Peyer's patch (tissue), 4 donors: ENCODE results near the gene PSPC1. TPM values are rescaled to one million over a fixed set of nuclear protein-coding genes. Genes with fewer than 3 reads are reported as not detected.

ENCODE experiments used
- DNase-seq, 3 donors: peaks; one replicate each; pipeline ENCODE4 v3.0.0-alpha.2; 2017 to 2019
- H3K27ac ChIP-seq, 4 donors: fragments of 200-600 bp; sonication (generic); one replicate each; pipeline ENCODE4 v1.5.1; 2016 to 2019
- H3K27me3 ChIP-seq, 2 donors: fragments of 200-600 bp; sonication (generic); one replicate each; pipeline ENCODE4 v1.5.1; 2019
- H3K36me3 ChIP-seq, 3 donors: fragments of 200-600 bp; sonication (generic); one replicate each; pipeline ENCODE4 v1.5.1; 2016 to 2019
- H3K4me1 ChIP-seq, 4 donors: fragments of 200-600 bp; sonication (generic); one replicate each; pipeline ENCODE4 v1.5.1; 2016 to 2019
- H3K4me3 ChIP-seq, 4 donors: fragments of 200-600 bp; sonication (generic); 1 replicate in 3 of 4; 2 replicates in 1 of 4; pipeline ENCODE4 v1.5.1; 2016 to 2019; ENCODE audit warnings: mild to moderate bottlenecking in 1 of 4
- H3K9me3 ChIP-seq, 4 donors: fragments of 200-600 bp; sonication (generic); one replicate each; pipeline ENCODE4 v1.5.1; 2016 to 2019; ENCODE audit warnings: mild to moderate bottlenecking in 1 of 4
- POLR2A ChIP-seq, 2 donors: fragments of 450-650 bp; IDR thresholded peaks; one replicate each; pipeline ENCODE4 v1.5.1; 2017; ENCODE audit warnings: antibody characterized with exemption in 2 of 2, mild to moderate bottlenecking in 2 of 2, moderate library complexity in 2 of 2
- total RNA-seq, 4 donors: library from RNA; depleted of rRNA; stranded (reverse); fragments of >200 nt; gene quantifications; one replicate each; pipeline ENCODE4 v1.1.0, GENCODE V29; 2016
- TF ChIP-seq, protein P1 (sequence below), 6 experiments: fragments of 450-650 bp in 4 of 6; fragments of 200-600 bp in 2 of 6; sonication (generic) in 1 of 6; IDR thresholded peaks; one replicate each; pipeline ENCODE4 v1.5.1; 2017 to 2019; ENCODE audit warnings: antibody characterized with exemption in 6 of 6, mild to moderate bottlenecking in 3 of 6, moderate library complexity in 1 of 6

The PSPC1 gene
- total RNA-seq, 4 donors from 2014 or later = 39.6 to 337 (median 67.3) TPM

DNA sequence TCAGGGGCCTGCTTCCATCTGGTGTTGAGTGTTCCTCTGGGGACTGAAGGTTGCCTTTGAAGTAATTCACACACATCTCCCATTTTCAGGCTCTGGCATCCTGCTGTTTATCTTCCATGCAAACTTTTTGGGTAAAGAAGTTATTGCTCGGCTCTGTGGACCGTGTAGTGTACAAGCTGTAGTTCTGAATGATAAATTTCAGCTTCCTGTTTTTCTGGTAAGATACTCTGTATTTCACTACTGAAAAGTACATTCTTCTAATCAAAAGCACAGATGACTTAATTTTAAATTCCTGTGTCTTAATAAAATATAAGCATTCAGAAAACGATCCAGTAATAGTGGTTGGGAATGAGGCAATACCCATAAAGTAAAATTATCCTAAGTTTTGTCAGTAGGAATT, 112.6 kb downstream of the PSPC1 start:
- Histone ChIP-seq H3K4me3 (no peak overlapping the region), H3K27me3 (no peaks in the 10 kb centered on the region), H3K9me3 (no peaks in the 10 kb centered on the region), H3K4me1 (no peaks in the 10 kb centered on the region), H3K27ac (no peak overlapping the region), H3K36me3 (peaks cover 0 to 94% (median 0%) of the 10 kb centered on the region in 3 donors)
- no peak for TF ChIP-seq POLR2A (IDR thresholded peaks at IDR 0.05)
- TF ChIP-seq, protein P1, sequence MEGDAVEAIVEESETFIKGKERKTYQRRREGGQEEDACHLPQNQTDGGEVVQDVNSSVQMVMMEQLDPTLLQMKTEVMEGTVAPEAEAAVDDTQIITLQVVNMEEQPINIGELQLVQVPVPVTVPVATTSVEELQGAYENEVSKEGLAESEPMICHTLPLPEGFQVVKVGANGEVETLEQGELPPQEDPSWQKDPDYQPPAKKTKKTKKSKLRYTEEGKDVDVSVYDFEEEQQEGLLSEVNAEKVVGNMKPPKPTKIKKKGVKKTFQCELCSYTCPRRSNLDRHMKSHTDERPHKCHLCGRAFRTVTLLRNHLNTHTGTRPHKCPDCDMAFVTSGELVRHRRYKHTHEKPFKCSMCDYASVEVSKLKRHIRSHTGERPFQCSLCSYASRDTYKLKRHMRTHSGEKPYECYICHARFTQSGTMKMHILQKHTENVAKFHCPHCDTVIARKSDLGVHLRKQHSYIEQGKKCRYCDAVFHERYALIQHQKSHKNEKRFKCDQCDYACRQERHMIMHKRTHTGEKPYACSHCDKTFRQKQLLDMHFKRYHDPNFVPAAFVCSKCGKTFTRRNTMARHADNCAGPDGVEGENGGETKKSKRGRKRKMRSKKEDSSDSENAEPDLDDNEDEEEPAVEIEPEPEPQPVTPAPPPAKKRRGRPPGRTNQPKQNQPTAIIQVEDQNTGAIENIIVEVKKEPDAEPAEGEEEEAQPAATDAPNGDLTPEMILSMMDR (IDR thresholded peaks at IDR 0.05) = no peak
- no peak for DNase-seq

DNA sequence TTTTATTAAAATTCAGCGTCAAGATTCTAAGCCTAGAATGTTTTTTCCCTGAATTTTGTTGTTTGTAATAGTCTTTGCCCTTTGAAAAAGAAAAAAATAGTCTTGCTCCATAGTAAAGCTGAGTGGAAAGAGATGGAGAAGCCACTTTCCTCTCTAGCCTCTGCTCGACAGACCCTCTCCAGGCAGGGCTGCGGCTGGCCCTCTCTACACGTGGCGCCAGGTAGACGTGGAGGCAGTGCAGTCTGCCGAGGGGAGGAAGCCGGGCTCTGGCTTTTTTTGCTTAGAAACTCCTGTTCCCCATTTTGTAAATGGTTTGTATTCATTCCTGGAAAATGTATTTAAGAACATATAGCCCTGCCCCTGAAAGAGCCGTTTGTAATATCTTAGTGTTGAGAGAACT, 114.0 kb downstream of the PSPC1 start:
- Histone ChIP-seq H3K36me3 (peaks cover 0 to 94% (median 0%) of the 10 kb centered on the region in 3 donors), H3K4me3 (no peak overlapping the region), H3K27me3 (no peaks in the 10 kb centered on the region), H3K9me3 (no peaks in the 10 kb centered on the region), H3K27ac (no peak overlapping the region), H3K4me1 (no peaks in the 10 kb centered on the region)
- no peak for DNase-seq
- no peak for TF ChIP-seq POLR2A (IDR thresholded peaks at IDR 0.05)
- TF ChIP-seq, protein P1 (IDR thresholded peaks at IDR 0.05) = no peak

DNA sequence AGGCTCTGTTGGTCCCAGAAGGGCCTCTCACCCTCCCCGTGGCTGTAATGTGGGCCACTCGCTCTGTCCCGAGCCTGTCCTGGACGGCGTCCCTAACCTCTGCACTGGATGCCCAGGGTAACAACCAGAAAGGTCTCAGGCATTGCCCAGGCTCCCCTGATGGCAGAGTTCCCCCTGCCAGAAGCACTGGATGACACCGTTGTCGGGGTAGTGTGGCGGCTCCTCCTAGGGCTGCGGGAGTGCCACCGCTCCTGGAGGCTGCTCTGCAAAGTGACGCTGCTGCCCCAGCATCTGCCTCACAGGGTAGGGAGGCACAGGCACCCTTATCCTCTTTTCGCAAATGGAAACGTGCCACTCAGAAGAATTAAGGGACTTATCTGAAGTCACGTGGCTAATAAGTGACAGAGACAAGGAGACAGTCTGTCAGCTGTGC, 117.3 kb downstream of the PSPC1 start:
- peaks cover 0 to 99% (median 6%) of the 10 kb centered on the region in 3 donors for H3K36me3 ChIP-seq
- DNase-seq = no peak
- TF ChIP-seq, protein P1 (IDR thresholded peaks at IDR 0.05) = no peak
- TF ChIP-seq POLR2A (IDR thresholded peaks at IDR 0.05) = no peak
- H3K27ac ChIP-seq = no peak overlapping the region
- no peak overlapping the region for H3K4me3 ChIP-seq
- no peaks in the 10 kb centered on the region for H3K9me3 ChIP-seq
- H3K27me3 ChIP-seq = no peaks in the 10 kb centered on the region
- H3K4me1 ChIP-seq = no peaks in the 10 kb centered on the region

DNA sequence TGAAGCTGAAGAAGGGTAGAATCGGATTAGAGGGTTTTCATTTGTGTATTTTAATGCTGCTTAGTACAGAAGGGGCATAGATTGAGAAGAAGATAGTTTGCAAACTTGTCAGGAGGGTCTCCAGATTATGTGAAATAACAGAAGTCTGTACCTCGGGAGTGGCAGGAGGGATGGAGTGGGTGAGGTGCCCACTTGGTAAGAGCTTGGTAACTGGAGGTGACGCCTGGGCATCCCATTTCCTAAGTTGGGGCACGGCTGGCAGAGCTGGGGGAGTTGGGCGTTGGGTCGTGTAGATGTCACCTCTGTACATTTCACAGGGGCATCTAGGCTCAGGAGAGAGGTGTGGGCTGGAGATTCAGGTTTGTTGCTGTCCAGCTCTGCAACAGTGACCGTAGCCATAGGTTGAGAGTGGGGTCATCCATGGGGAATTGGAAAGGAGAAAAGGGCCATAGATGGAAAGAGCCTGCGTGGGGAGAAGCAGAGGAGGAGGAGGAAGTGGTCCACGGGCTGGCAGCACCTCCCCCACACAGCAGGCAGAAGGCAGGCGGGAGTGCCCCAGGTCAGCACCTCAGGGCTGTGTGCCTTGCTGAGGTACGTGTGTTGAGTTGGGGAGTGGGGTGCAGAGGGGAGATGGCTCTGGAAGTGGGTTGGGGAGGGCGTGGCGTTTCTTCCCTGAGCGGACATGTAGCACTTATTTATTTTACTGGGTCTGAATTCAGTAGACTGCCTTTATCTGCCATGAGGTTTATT, 118.1 kb downstream of the PSPC1 start:
- DNase-seq = no peak
- H3K9me3 ChIP-seq = no peaks in the 10 kb centered on the region
- no peak overlapping the region for H3K4me3 ChIP-seq
- TF ChIP-seq, protein P1 (IDR thresholded peaks at IDR 0.05) = no peak
- TF ChIP-seq POLR2A (IDR thresholded peaks at IDR 0.05) = no peak
- peaks cover 0 to 99% (median 6%) of the 10 kb centered on the region in 3 donors for H3K36me3 ChIP-seq
- H3K27me3 ChIP-seq = no peaks in the 10 kb centered on the region
- H3K27ac ChIP-seq = no peak overlapping the region
- H3K4me1 ChIP-seq = no peaks in the 10 kb centered on the region

DNA sequence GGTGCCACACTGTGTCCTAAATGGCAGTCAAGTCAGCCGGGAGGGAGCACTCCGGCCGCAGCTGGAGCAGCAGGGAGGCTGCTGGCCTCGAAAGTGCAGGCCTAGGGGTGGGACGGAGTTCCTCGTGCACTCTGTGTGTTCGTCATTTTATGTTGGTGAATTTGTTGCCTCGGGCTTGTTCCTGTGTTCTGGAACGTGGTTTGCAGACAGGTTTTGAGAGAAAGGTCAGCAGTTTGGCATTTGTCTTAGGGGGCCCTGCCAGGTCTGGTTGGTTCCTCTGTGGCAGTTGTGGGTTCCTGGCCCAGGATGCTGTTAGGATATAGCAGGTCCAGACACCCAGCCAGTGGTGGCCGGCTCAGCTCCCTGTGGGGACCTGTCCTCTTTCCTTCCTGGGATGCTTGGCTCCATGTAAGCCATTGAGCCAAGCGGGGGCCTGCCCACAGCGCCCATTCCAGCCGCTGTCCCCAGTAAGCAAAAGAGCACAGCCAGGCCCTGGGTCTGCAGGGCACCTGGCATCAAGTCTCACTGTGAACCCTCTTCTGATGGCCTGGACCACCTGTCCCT, 119.2 kb downstream of the PSPC1 start:
- H3K27ac ChIP-seq = no peak overlapping the region
- no peaks in the 10 kb centered on the region for H3K4me1 ChIP-seq
- H3K9me3 ChIP-seq = no peaks in the 10 kb centered on the region
- DNase-seq = no peak
- TF ChIP-seq, protein P1 (IDR thresholded peaks at IDR 0.05) = no peak
- no peak for TF ChIP-seq POLR2A (IDR thresholded peaks at IDR 0.05)
- no peaks in the 10 kb centered on the region for H3K27me3 ChIP-seq
- H3K36me3 ChIP-seq = peaks cover 0 to 99% (median 6%) of the 10 kb centered on the region in 3 donors
- no peak overlapping the region for H3K4me3 ChIP-seq
